GM12878 (cell line): ENCODE measurements around the gene POLE3.

ENCODE experiments used
- BRCA1 ChIP-seq: IDR thresholded peaks from 2 replicates; pipeline ENCODE4 v1.6.1; 2011; ENCODE audit warnings: low read depth, low read length, improper control_type of control experiment
- CBFB ChIP-seq: IDR thresholded peaks from 2 replicates; pipeline ENCODE4 v1.6.1; 2016; ENCODE audit warnings: antibody characterized with exemption, low read depth
- EZH2 ChIP-seq: IDR thresholded peaks from 2 replicates; pipeline ENCODE4 v1.6.1; 2012; ENCODE audit warnings: low read depth, mild to moderate bottlenecking, control low read depth, inconsistent platforms, low read length, borderline replicate concordance; ENCODE audit not compliant: control insufficient read depth
- HDAC2 ChIP-seq: fragments of 200-600 bp; sonication (generic); IDR thresholded peaks from 2 replicates; pipeline ENCODE4 v1.6.1; 2017
- NFYB ChIP-seq: IDR thresholded peaks from 2 replicates; pipeline ENCODE4 v1.6.1; 2011; ENCODE audit warnings: low read depth, mild to moderate bottlenecking, low read length, improper control_type of control experiment, moderate library complexity; ENCODE audit not compliant: insufficient read depth
- NRF1 ChIP-seq: conservative IDR thresholded peaks from 2 replicates; pipeline ENCODE4 v1.6.1; 2011; ENCODE audit warnings: mild to moderate bottlenecking, low read depth, low read length, improper control_type of control experiment
- POLR2A ChIP-seq: IDR thresholded peaks from 2 replicates; pipeline ENCODE4 v1.6.1; 2011; ENCODE audit warnings: low read depth, mild to moderate bottlenecking, low read length
- SP1 ChIP-seq: IDR thresholded peaks from one replicate; pipeline ENCODE4 v1.6.1; 2011; ENCODE audit warnings: low read depth, low read length
- TF ChIP-seq, protein P1 (sequence below): IDR thresholded peaks from 2 replicates; pipeline ENCODE4 v1.6.1; 2011; ENCODE audit warnings: low read depth, mild to moderate bottlenecking, low read length, moderate library complexity, borderline replicate concordance; ENCODE audit errors: extremely low read depth
- TF ChIP-seq, protein P2 (sequence below), 3 experiments: IDR thresholded peaks in 2 of 3; conservative IDR thresholded peaks in 1 of 3; 2 replicates each; pipeline ENCODE4 v1.5.1; 2011; ENCODE audit warnings: low read depth in 3 of 3, low read length in 3 of 3, mild to moderate bottlenecking in 3 of 3, control low read depth in 2 of 3, moderate library complexity in 2 of 3, inconsistent platforms in 1 of 3, mixed read lengths in 1 of 3; ENCODE audit not compliant: control insufficient read depth in 2 of 3, insufficient read depth in 1 of 3; ENCODE audit errors: extremely low read depth in 1 of 3
- TF ChIP-seq, protein P3 (sequence below): IDR thresholded peaks from 2 replicates; pipeline ENCODE4 v1.6.1; 2012; ENCODE audit warnings: low read depth, low read length, improper control_type of control experiment

DNA sequence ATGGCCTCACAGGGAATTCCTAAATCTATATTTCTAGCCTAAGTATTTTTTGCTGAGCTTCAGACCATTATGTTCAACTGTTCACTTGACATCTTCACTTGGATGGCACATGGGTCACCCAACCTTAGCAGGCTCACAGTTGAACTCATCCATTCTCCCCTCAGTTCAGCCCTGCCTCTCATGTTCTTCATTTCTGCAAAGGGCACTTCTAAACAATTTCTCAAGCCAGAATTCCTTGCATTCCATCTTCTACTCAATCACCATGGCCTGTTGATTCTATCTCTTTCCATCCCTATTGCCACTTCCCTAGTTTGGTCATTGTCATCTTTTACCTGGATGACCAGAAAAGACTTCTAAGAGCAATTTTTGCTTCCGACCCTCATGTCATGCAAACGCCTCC, 45.8 kb upstream of the POLE3 start:
- TF ChIP-seq EZH2: no peak
- no peak for TF ChIP-seq HDAC2
- TF ChIP-seq, protein P1, sequence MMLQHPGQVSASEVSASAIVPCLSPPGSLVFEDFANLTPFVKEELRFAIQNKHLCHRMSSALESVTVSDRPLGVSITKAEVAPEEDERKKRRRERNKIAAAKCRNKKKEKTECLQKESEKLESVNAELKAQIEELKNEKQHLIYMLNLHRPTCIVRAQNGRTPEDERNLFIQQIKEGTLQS: no peak
- TF ChIP-seq, protein P2, sequence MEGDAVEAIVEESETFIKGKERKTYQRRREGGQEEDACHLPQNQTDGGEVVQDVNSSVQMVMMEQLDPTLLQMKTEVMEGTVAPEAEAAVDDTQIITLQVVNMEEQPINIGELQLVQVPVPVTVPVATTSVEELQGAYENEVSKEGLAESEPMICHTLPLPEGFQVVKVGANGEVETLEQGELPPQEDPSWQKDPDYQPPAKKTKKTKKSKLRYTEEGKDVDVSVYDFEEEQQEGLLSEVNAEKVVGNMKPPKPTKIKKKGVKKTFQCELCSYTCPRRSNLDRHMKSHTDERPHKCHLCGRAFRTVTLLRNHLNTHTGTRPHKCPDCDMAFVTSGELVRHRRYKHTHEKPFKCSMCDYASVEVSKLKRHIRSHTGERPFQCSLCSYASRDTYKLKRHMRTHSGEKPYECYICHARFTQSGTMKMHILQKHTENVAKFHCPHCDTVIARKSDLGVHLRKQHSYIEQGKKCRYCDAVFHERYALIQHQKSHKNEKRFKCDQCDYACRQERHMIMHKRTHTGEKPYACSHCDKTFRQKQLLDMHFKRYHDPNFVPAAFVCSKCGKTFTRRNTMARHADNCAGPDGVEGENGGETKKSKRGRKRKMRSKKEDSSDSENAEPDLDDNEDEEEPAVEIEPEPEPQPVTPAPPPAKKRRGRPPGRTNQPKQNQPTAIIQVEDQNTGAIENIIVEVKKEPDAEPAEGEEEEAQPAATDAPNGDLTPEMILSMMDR (IDR thresholded peaks at IDR 0.05 in 2 of 3, conservative IDR thresholded peaks at IDR 0.05 in 1 of 3; ENCODE audit: control insufficient read depth in 2 of 3, extremely low read depth in 1 of 3, insufficient read depth in 1 of 3, low read depth in 3 of 3, low read length in 3 of 3): no peak
- TF ChIP-seq, protein P3, sequence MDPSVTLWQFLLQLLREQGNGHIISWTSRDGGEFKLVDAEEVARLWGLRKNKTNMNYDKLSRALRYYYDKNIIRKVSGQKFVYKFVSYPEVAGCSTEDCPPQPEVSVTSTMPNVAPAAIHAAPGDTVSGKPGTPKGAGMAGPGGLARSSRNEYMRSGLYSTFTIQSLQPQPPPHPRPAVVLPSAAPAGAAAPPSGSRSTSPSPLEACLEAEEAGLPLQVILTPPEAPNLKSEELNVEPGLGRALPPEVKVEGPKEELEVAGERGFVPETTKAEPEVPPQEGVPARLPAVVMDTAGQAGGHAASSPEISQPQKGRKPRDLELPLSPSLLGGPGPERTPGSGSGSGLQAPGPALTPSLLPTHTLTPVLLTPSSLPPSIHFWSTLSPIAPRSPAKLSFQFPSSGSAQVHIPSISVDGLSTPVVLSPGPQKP: no peak
- TF ChIP-seq POLR2A: no peak
- no peak for TF ChIP-seq NFYB
- no peak for TF ChIP-seq NRF1
- no peak for TF ChIP-seq CBFB
- no peak for TF ChIP-seq SP1
- no peak for TF ChIP-seq BRCA1
